Heart right ventricle (tissue), 16 donors: Measurements from ENCODE around the gene HPCA. TPM values are rescaled to one million over a fixed set of nuclear protein-coding genes. Genes with fewer than 3 reads are reported as not detected.

Experiments used
- ATAC-seq, 8 donors: fragments of 200-7000 bp; cut with Tn5 transposase; one replicate each; pipeline ENCODE4 v1.9.1; 2020; ENCODE audit warnings: mild to moderate bottlenecking in 8 of 8, moderate library complexity in 8 of 8, moderate number of reproducible peaks in 1 of 8
- DNase-seq, 2 donors: peaks; one replicate each; pipeline ENCODE4 v3.0.0-alpha.2; 2020
- H3K27ac ChIP-seq, 10 donors: fragments of 200-600 bp; sonication (generic) in 2 of 10; one replicate each; pipeline versions ENCODE4 v1.5.0 to v1.8.0; 2020 to 2022; ENCODE audit warnings: mild to moderate bottlenecking in 3 of 10
- H3K27me3 ChIP-seq, 7 donors: fragments of 200-600 bp; one replicate each; pipeline ENCODE4 v1.8.0; 2021 to 2022; ENCODE audit warnings: mild to moderate bottlenecking in 2 of 7
- H3K36me3 ChIP-seq, 9 donors: fragments of 200-600 bp; sonication (generic) in 1 of 9; one replicate each; pipeline versions ENCODE4 v1.5.0 to v1.8.0; 2020 to 2022; ENCODE audit warnings: mild to moderate bottlenecking in 2 of 9
- H3K4me1 ChIP-seq, 9 donors: fragments of 200-600 bp; sonication (generic) in 1 of 9; one replicate each; pipeline versions ENCODE4 v1.5.0 to v1.8.0; 2020 to 2022; ENCODE audit warnings: mild to moderate bottlenecking in 4 of 9
- H3K4me3 ChIP-seq, 10 donors: fragments of 200-600 bp; sonication (generic) in 2 of 10; one replicate each; pipeline versions ENCODE4 v1.5.0 to v1.8.0; 2020 to 2022; ENCODE audit warnings: mild to moderate bottlenecking in 7 of 10, moderate library complexity in 2 of 10
- H3K9me3 ChIP-seq, 11 donors: fragments of 200-600 bp in 10 of 11; sonication (generic) in 2 of 11; one replicate each; pipeline versions ENCODE4 v1.5.0 to v1.8.0; 2013 to 2022; ENCODE audit warnings: mild to moderate bottlenecking in 2 of 11, control low read depth in 1 of 11, moderate library complexity in 1 of 11
- CTCF ChIP-seq, 9 donors: fragments of 200-600 bp; sonication (generic) in 2 of 9; IDR thresholded peaks; one replicate each; pipeline versions ENCODE4 v1.5.0 to v1.8.0; 2021 to 2022; ENCODE audit warnings: antibody characterized with exemption in 9 of 9, mild to moderate bottlenecking in 5 of 9, moderate library complexity in 1 of 9
- WGBS, 2 donors: extraction: QIAGEN DNeasy Blood & Tissue Kit; methylation state at CpG; one replicate each; pipeline ENCODE4 v1.1.7; 2013; ENCODE audit warnings: inconsistent platforms in 1 of 2; 5-methylcytosine and 5-hydroxymethylcytosine counted together
- intact Hi-C, 10 donors: fragments of 100-400 bp; cut with DNase I; formaldehyde crosslinking; loops; one replicate each; pipeline versions ENCODE4 v1.11.1 to v1.14.2; 2022
- polyA plus RNA-seq, 2 donors: library from polyadenylated mRNA; stranded (reverse); fragments of 200-250 nt; gene quantifications; one replicate each; pipeline ENCODE4 v1.2.3, GENCODE V29; 2013
- total RNA-seq, 10 donors: library from RNA; stranded (reverse); fragmentation: NEBNext Ultra II Directional in 3 of 10; extraction: Animal tissue kit (Norgen Biotek cat#: 25700) in 3 of 10; gene quantifications; one replicate each; pipeline versions ENCODE4 v1.2.1 to v1.2.4, GENCODE V29; 2021 to 2023
- donor health status: Arrhythmogenic right ventricular cardiomyopathy.
- donor health status: ischemic (EF 13 %, LVEDD 7.1; RV severe dilation, severe dysfunction).
- donor health status: healthy with polysubstance abuse.
- donor health status: DM: no; HTN: yes; CAD: no.
- donor health status: DM: no; HTN: no; CAD: no.
- donor health status: ischemic (EF 25% LVEDD 6.9; RV normal size, moderate dysfunction).
- donor health status: ischemic (EF 25% LVEDD 5.7; RV mildly dilated, moderate dysfunction).
- donor health status: healthy.
- donor health status: DM: yes; HTN: yes; CAD: no.
- donor health status: Ischemic cardiomyopathy.
- donor health status: ischemic (EF 35%, LVEDD 5.7; RV mildly dilated, moderate dysfunction).
- donor health status: nonischemic (EF 11% LVEDD 7.7; RV severe dilation, severe dysfunction).
- donor health status: DM: yes; HTN: yes; CAD: no.
- donor health status: PGD.
- donor health status: ischemic (EF 29% LVEDD 5.4; RV normal size, mild dysfunction).
- donor health status: nonischemic (EF 23%, LVEDD 6.1; RV moderate dilation, normal function).

HPCA gene
- total and polyA plus RNA-seq, 12 donors: not detected

GRCh38 chr1:32858791-32859190 lies 27.5 kb upstream of the HPCA start:
- no peak for TF ChIP-seq CTCF (IDR thresholded peaks at IDR 0.05)
- DNase-seq (no peak), ATAC-seq (no peak)
- intact Hi-C loops: no loop called here
- Histone ChIP-seq H3K9me3 (no peaks in the 10 kb centered on the region), H3K27me3 (no peaks in the 10 kb centered on the region), H3K27ac (no peak overlapping the region), H3K36me3 (peaks cover 0 to 92% (median 26%) of the 10 kb centered on the region in 9 donors), H3K4me1 (peaks cover 0 to 36% (median 14%) of the 10 kb centered on the region in 9 donors), H3K4me3 (no peak overlapping the region)
- 93 to 94% methylated on average over 7 of the region's 7 CpGs for WGBS, 2 donors

- Histone ChIP-seq H3K27ac (no peak overlapping the region), H3K4me1 (peaks cover 0 to 44% (median 25%) of the 10 kb centered on the region in 9 donors), H3K4me3 (no peak overlapping the region), H3K36me3 (peaks cover 0 to 83% (median 19%) of the 10 kb centered on the region in 9 donors), H3K27me3 (no peaks in the 10 kb centered on the region), H3K9me3 (no peaks in the 10 kb centered on the region)
- WGBS, 2 donors: 84% methylated on average over 2 of the region's 2 CpGs
- no peak for TF ChIP-seq CTCF (IDR thresholded peaks at IDR 0.05)
- intact Hi-C loops: no loop called here
- ATAC-seq (no peak), DNase-seq (no peak)
Observed at GRCh38 chr1:32859915-32860314, 26.4 kb upstream of the HPCA start.

- peaks cover 0 to 77% (median 19%) of the 10 kb centered on the region in 9 donors for H3K36me3 ChIP-seq
- intact Hi-C loops: no loop called here
- peak overlapping the region in 2 of 10 donors; percentile 24 to 33 for H3K27ac ChIP-seq
Observed at GRCh38 chr1:32860566-32860965, 25.7 kb upstream of the HPCA start.

GRCh38 chr1:32861904-32862695 lies 24.2 kb upstream of the HPCA start:
- Histone ChIP-seq H3K4me3 (no peak overlapping the region), H3K36me3 (peaks cover 0 to 63% (median 10%) of the 10 kb centered on the region in 9 donors), H3K9me3 (no peaks in the 10 kb centered on the region), H3K27me3 (no peaks in the 10 kb centered on the region), H3K4me1 (peaks cover 0 to 62% (median 36%) of the 10 kb centered on the region in 9 donors), H3K27ac (peak overlapping the region in 4 of 10 donors; percentile 13 to 38 (median 28))
- intact Hi-C loops: no loop called here
- WGBS, 2 donors: 68 to 75% methylated on average over 3 of the region's 3 CpGs
- ATAC-seq: peak in 2 of 8 donors; percentile 14 to 57
- no peak for DNase-seq
- no peak for TF ChIP-seq CTCF (IDR thresholded peaks at IDR 0.05)

More at GRCh38 chr1:32860566-32860965, 25.7 kb upstream of the HPCA start:
- no peaks in the 10 kb centered on the region for H3K9me3 ChIP-seq
- no peak for TF ChIP-seq CTCF (IDR thresholded peaks at IDR 0.05)
- ATAC-seq (no peak), DNase-seq (no peak)
- H3K4me3 ChIP-seq: no peak overlapping the region
- no peaks in the 10 kb centered on the region for H3K27me3 ChIP-seq
- H3K4me1 ChIP-seq: peaks cover 0 to 50% (median 29%) of the 10 kb centered on the region in 9 donors
